ENCODE data around the gene OR6Y1.

The OR6Y1 gene

DNA sequence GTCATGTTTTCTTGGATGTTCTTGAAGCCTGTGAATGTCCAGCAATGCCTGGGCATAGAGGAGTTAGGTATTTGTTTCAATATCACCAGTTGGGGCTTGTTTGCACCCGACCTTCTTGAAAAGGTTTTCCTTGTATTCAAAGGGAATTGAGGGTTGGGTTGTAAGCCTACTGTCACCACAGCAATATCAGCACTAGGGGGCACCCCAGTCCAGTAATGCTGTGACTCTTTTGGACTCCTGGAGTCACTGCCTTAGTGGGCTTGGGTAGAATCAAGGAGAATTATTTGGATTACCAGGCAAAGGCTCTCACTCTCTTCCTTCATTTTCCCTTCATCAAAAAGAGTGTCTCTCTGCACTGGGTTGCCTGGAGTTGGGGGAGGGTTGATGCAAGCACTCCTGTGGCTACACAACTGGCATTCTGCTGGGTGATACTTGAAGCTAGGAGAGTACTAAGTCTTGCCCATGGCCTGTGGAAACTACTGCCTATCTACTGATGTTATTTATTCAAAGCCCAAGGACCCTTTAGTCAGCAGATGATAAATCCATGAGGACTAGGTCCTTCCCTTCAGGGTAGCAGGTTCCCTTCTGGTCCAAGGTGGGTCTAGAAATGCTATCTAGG is 47.7 kb downstream of the OR6Y1 start:
- no peak for DNase-seq (ENCODE audit: low spot score)

DNA sequence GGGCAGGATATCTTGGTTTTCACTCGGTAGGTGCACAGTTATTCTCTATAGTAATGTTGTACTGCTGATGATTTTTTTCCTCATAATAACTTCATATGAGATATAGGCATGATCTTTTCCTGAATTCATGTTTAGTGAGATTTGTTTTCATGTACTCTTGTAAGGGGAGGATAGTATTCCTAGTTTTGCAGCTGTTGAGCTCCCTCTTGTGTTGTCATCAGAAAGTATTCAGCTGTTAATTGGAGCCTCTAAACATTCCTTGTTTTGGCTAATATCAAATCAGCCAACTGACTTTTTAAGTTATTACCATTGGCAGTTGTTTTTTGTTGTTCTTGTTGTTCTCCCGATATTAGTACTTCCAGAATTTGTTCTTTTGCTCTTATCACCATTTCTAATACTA is 57.8 kb downstream of the OR6Y1 start:
- no peak for DNase-seq (ENCODE audit: low spot score)

DNA sequence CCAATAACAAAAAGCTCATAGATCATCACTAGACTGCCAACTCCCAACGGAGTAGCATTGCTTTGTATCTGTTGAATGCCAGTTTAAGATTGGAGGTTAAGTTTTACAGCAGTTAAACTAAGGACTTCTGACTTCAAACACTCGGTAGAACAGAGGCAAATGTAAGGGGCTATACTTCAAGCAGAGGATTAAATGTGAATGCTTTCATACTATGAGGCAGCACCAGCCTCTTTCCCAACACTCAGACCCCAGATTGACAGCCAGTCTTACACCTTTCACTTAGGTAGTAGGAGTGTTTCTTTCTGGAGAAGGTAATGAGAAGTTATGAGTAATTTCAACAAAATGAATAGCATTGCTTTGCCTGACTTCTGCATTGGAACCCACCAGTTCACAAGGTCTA is 59.4 kb downstream of the OR6Y1 start:
- no peak for DNase-seq (ENCODE audit: low spot score)
